ENCODE results near the gene CPTP. TPM values are rescaled to one million over a fixed set of nuclear protein-coding genes. Genes with fewer than 3 reads are reported as not detected.

CPTP gene
- total and polyA plus RNA-seq, 8 donors = 6.6 to 226 (median 22.8) TPM

GRCh38 chr1:1317420-1317819, 7.2 kb upstream of the CPTP start:
- no peak overlapping the region for H3K4me3 ChIP-seq
- H3K4me1 ChIP-seq = peaks cover 34 to 68% (median 52%) of the 10 kb centered on the region in 4 donors
- TF ChIP-seq CTCF (IDR thresholded peaks at IDR 0.05) (no peak), POLR2AphosphoS5 (IDR thresholded peaks at IDR 0.05) (no peak), POLR2A (IDR thresholded peaks at IDR 0.05) (no peak), EP300 (IDR thresholded peaks at IDR 0.05) (no peak)
- peaks cover 36 to 84% (median 74%) of the 10 kb centered on the region in 4 donors for H3K36me3 ChIP-seq
- DNase-seq = no peak
- intact Hi-C loops (cut with DNase I; ENCODE audit: low total_unique reads) = no loop called here
- 84 to 94% (median 89%) methylated on average over 6 of the region's 6 CpGs for WGBS, 5 donors
- H3K27me3 ChIP-seq = no peaks in the 10 kb centered on the region
- peak overlapping the region in 4 of 5 donors; percentile 65 to 86 (median 74) for H3K27ac ChIP-seq
- H3K9me3 ChIP-seq = no peaks in the 10 kb centered on the region

DNA sequence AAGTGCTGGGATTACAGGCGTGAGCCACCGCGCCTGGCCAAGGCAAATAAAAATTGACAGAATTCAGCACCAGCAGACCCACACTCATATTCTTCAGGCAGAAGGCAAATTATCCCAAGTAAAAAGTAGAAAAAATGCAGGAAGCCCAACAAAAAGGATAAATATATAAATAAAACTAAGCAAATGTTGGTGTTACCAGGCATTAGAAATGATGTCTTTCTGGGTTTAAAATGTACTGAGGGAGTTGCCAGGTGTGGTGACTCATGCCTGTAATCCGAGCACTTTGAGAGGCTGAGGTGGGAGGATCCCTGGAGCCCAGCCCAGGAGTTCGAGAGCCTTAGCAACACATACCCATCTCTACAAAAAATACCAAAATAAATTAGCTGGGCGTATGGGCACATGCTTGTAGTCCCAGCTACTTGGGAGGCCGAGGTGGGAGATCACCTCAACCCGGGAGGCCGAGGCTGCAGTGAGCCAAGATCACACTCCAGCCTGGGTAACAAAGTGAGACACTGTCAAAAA, 6.4 kb upstream of the CPTP start:
- TF ChIP-seq EP300 (IDR thresholded peaks at IDR 0.05) = no peak
- TF ChIP-seq POLR2AphosphoS5 (IDR thresholded peaks at IDR 0.05) = peak in 2 of 3 donors; percentile 53 to 67
- DNase-seq = peak; percentile 86 to 88
- no peaks in the 10 kb centered on the region for H3K27me3 ChIP-seq
- H3K27ac ChIP-seq = peak overlapping the region; percentile 53 to 86 (median 70)
- no peak overlapping the region for H3K4me3 ChIP-seq
- intact Hi-C loops (cut with DNase I; ENCODE audit: low total_unique reads) = no loop called here
- peaks cover 28 to 76% (median 66%) of the 10 kb centered on the region in 4 donors for H3K36me3 ChIP-seq
- H3K9me3 ChIP-seq = no peaks in the 10 kb centered on the region
- WGBS, 5 donors = 55 to 64% (median 61%) methylated on average over 9 of the region's 9 CpGs
- peaks cover 39 to 75% (median 60%) of the 10 kb centered on the region in 4 donors for H3K4me1 ChIP-seq

DNA sequence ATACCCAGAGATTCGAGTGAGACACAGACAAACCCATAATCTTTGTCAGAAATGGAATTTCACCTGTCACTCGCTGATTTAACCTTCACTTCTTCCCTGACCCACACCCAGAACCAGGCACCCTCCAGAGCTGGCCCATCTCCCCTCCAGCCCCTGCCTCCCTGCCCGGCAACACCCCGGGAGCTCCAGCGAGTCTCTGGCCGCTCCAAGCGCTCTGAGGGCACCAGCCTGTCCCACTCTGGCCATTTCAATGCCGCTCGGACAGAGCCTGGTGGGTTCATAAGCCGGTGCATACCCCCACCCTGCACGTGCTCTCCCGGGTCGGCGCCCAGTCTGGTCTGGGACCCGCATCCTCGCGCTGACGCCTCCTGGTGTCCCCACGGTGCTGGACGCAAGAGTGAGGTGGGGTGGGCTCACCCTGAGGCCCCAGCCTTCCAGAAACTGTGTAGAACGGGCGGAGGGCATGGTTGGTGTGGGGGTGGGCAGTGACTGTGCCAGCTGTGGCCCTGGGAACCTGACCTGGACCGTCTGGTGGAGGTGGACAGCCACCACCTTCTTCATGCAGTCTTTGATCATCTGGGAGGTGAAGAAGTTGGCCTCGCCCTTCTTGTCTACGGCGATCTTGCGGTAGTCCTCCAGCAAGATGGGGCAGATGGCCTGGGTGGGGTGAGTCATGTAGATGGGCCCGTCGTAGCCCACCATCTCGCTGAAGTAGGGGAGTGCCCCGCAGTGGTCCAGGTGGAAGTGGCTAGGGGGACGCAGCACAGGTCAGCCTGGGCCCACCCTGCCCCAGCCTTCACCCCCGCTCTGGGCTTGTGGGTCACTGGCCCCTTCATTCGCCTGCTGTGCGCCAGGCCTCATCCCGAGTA, 5.6 kb upstream of the CPTP start:
- no peaks in the 10 kb centered on the region for H3K27me3 ChIP-seq
- intact Hi-C loops (cut with DNase I; ENCODE audit: low total_unique reads) = no loop called here
- H3K4me1 ChIP-seq = peaks cover 44 to 82% (median 68%) of the 10 kb centered on the region in 4 donors
- no peaks in the 10 kb centered on the region for H3K9me3 ChIP-seq
- H3K4me3 ChIP-seq = no peak overlapping the region
- peak overlapping the region; percentile 5 to 86 (median 67) for H3K27ac ChIP-seq
- DNase-seq = no peak
- TF ChIP-seq POLR2AphosphoS5 (IDR thresholded peaks at IDR 0.05) (no peak), POLR2A (IDR thresholded peaks at IDR 0.05) (no peak), CTCF (IDR thresholded peaks at IDR 0.05) (no peak), EP300 (IDR thresholded peaks at IDR 0.05) (no peak)
- H3K36me3 ChIP-seq = peaks cover 20 to 68% (median 58%) of the 10 kb centered on the region in 4 donors
- 88 to 91% (median 90%) methylated on average over 36 of the region's 36 CpGs for WGBS, 5 donors

GRCh38 chr1:1319646-1319941, 5.0 kb upstream of the CPTP start:
- no peak overlapping the region for H3K4me3 ChIP-seq
- peaks cover 14 to 62% (median 52%) of the 10 kb centered on the region in 4 donors for H3K36me3 ChIP-seq
- no peak for DNase-seq
- H3K9me3 ChIP-seq = no peaks in the 10 kb centered on the region
- H3K27me3 ChIP-seq = no peaks in the 10 kb centered on the region
- H3K27ac ChIP-seq = peak overlapping the region in 4 of 5 donors; percentile 29 to 86 (median 72)
- intact Hi-C loops (cut with DNase I; ENCODE audit: low total_unique reads) = no loop called here
- 84 to 91% (median 88%) methylated on average over 13 of the region's 13 CpGs for WGBS, 5 donors
- H3K4me1 ChIP-seq = peaks cover 44 to 82% (median 70%) of the 10 kb centered on the region in 4 donors
- TF ChIP-seq POLR2A (IDR thresholded peaks at IDR 0.05) (no peak), EP300 (IDR thresholded peaks at IDR 0.05) (no peak), CTCF (IDR thresholded peaks at IDR 0.05) (no peak), POLR2AphosphoS5 (IDR thresholded peaks at IDR 0.05) (no peak)
